H1 (cell line): Measurements from ENCODE around the gene SCAI. TPM values are rescaled to one million over a fixed set of nuclear protein-coding genes. Genes with fewer than 3 reads are reported as not detected.

ENCODE experiments used
- CTCF ChIA-PET: fragments of 300-600 bp; sonication (Branson Sonifier 250); formaldehyde crosslinking; loops from one replicate; lab custom pipeline; 2021; ENCODE audit not compliant: partially characterized antibody; lab: Charles Lee
- POLR2A ChIA-PET: fragments of 300-600 bp; sonication (Branson Sonifier 250); formaldehyde crosslinking; loops from one replicate; lab custom pipeline; 2021; ENCODE audit warnings: inconsistent platforms; ENCODE audit not compliant: partially characterized antibody; lab: Charles Lee
- DNase-seq, 2 experiments: peaks; one replicate each; pipeline versions ENCODE4 v3.0.0 to v3.0.0-alpha.2; 2010 to 2022; ENCODE audit warnings: low spot score in 2 of 2, low read depth in 1 of 2, mixed read lengths in 1 of 2
- FAIRE-seq: peaks from 2 replicates; lab custom pipeline; 2011; peaks lifted over from hg19 to GRCh38; lab: Jason Lieb, UNC
- H2AFZ ChIP-seq: 2 replicates; pipeline ENCODE4 v1.8.1; 2012; ENCODE audit warnings: low read length, inconsistent platforms
- H2AK5ac ChIP-seq: 2 replicates; pipeline ENCODE4 v1.6.1; 2013; ENCODE audit warnings: low read depth, low read length
- H2BK120ac ChIP-seq: replicated peaks from 2 replicates; pipeline ENCODE3; 2013; ENCODE audit warnings: low read depth, low read length, inconsistent platforms
- H2BK12ac ChIP-seq: 2 replicates; pipeline ENCODE4 v1.6.1; 2013; ENCODE audit warnings: low read depth, low read length
- H2BK15ac ChIP-seq: 2 replicates; pipeline ENCODE4 v1.6.1; 2013; ENCODE audit warnings: low read length
- H2BK20ac ChIP-seq: 2 replicates; pipeline ENCODE4 v1.6.1; 2013; ENCODE audit warnings: low read length
- H2BK5ac ChIP-seq: 2 replicates; pipeline ENCODE4 v1.6.1; 2013; ENCODE audit warnings: low read depth, low read length
- H3K14ac ChIP-seq: 2 replicates; pipeline ENCODE4 v1.6.1; 2013; ENCODE audit warnings: inconsistent platforms; ENCODE audit not compliant: insufficient read length
- H3K18ac ChIP-seq: 2 replicates; pipeline ENCODE4 v1.6.1; 2013; ENCODE audit warnings: low read length; ENCODE audit errors: extremely low read depth
- H3K23ac ChIP-seq: 2 replicates; pipeline ENCODE4 v1.6.1; 2013; ENCODE audit warnings: inconsistent platforms; ENCODE audit not compliant: insufficient read length
- H3K23me2 ChIP-seq: 2 replicates; pipeline ENCODE4 v1.6.1; 2013; ENCODE audit warnings: low read depth, low read length
- H3K27ac ChIP-seq: 2 replicates; pipeline ENCODE4 v1.6.1; 2011; ENCODE audit warnings: low read depth, low read length, inconsistent platforms
- H3K27me3 ChIP-seq, 4 experiments: replicated peaks in 1 of 4; 1 replicate in 1 of 4; 2 replicates in 3 of 4; pipeline versions ENCODE4 v1.6.1 to v1.8.1; 2011 to 2013; ENCODE audit warnings: low read length in 3 of 4, mild to moderate bottlenecking in 3 of 4, inconsistent platforms in 2 of 4, mixed read lengths in 2 of 4, moderate library complexity in 1 of 4; ENCODE audit not compliant: control insufficient read depth in 3 of 4, insufficient read depth in 3 of 4; ENCODE audit errors: extremely low read depth in 1 of 4
- H3K36me3 ChIP-seq, 4 experiments: 2 replicates each; pipeline versions ENCODE4 v1.6.1 to v1.8.1; 2011 to 2013; ENCODE audit warnings: mild to moderate bottlenecking in 4 of 4, low read length in 3 of 4, moderate library complexity in 2 of 4, control low read depth in 1 of 4, inconsistent platforms in 1 of 4; ENCODE audit not compliant: insufficient read depth in 4 of 4, control insufficient read depth in 2 of 4
- H3K4ac ChIP-seq: replicated peaks from 2 replicates; pipeline ENCODE3; 2013; ENCODE audit warnings: low read length, low read depth, mixed read lengths, inconsistent platforms; ENCODE audit not compliant: insufficient read length
- H3K4me1 ChIP-seq, 4 experiments: replicated peaks in 1 of 4; 1 replicate in 1 of 4; 2 replicates in 3 of 4; pipeline versions ENCODE4 v1.6.1 to v1.8.1; 2011 to 2013; ENCODE audit warnings: low read length in 3 of 4, inconsistent platforms in 2 of 4, mixed read lengths in 1 of 4; ENCODE audit not compliant: insufficient read depth in 4 of 4, control insufficient read depth in 3 of 4
- H3K4me2 ChIP-seq, 2 experiments: 2 replicates each; pipeline versions ENCODE4 v1.6.1 to v1.8.1; 2011 to 2013; ENCODE audit warnings: low read depth in 2 of 2, low read length in 2 of 2, control low read depth in 1 of 2, inconsistent platforms in 1 of 2, mild to moderate bottlenecking in 1 of 2; ENCODE audit not compliant: insufficient read depth in 1 of 2
- H3K4me3 ChIP-seq, 4 experiments: fragments of 200-600, 300-600 bp in 1 of 4; sonication (generic), shearing (Covaris generic), sonication (Bioruptor Twin) in 1 of 4; 2 replicates each; pipeline versions ENCODE4 v1.5.1 to v1.8.1; 2011 to 2016; ENCODE audit warnings: low read length in 4 of 4, low read depth in 3 of 4, control low read depth in 2 of 4, inconsistent platforms in 2 of 4, mild to moderate bottlenecking in 2 of 4, mixed read lengths in 1 of 4, moderate library complexity in 1 of 4; ENCODE audit not compliant: insufficient read depth in 2 of 4; ENCODE audit errors: extremely low read depth in 1 of 4
- H3K56ac ChIP-seq: replicated peaks from 2 replicates; pipeline ENCODE3; 2013; ENCODE audit warnings: low read depth, mild to moderate bottlenecking, mixed read lengths, low read length, inconsistent platforms; ENCODE audit not compliant: insufficient read length
- H3K79me1 ChIP-seq: 2 replicates; pipeline ENCODE4 v1.6.1; 2013; ENCODE audit warnings: low read depth, low read length, control low read depth
- H3K79me2 ChIP-seq, 2 experiments: 2 replicates each; pipeline versions ENCODE4 v1.6.1 to v1.8.1; 2012 to 2013; ENCODE audit warnings: low read length in 2 of 2, mild to moderate bottlenecking in 2 of 2, inconsistent platforms in 1 of 2; ENCODE audit not compliant: insufficient read depth in 2 of 2, control insufficient read depth in 1 of 2
- H3K9ac ChIP-seq, 4 experiments: replicated peaks in 1 of 4; 1 replicate in 1 of 4; 2 replicates in 3 of 4; pipeline versions ENCODE4 v1.6.1 to v1.8.1; 2011 to 2013; ENCODE audit warnings: low read depth in 3 of 4, low read length in 3 of 4, control low read depth in 2 of 4, mild to moderate bottlenecking in 2 of 4, moderate library complexity in 2 of 4, inconsistent platforms in 1 of 4; ENCODE audit errors: extremely low read depth in 1 of 4
- H3K9me3 ChIP-seq, 2 experiments: 2 replicates each; pipeline versions ENCODE4 v1.6.1 to v1.8.1; 2012 to 2013; ENCODE audit warnings: mild to moderate bottlenecking in 2 of 2, moderate library complexity in 2 of 2, control low read depth in 1 of 2, inconsistent platforms in 1 of 2, low read depth in 1 of 2, low read length in 1 of 2, mixed read lengths in 1 of 2; ENCODE audit not compliant: insufficient read depth in 2 of 2
- H4K20me1 ChIP-seq, 2 experiments: replicated peaks in 1 of 2; 2 replicates each; pipeline versions ENCODE3 to v1.8.1; 2011 to 2013; ENCODE audit warnings: inconsistent platforms in 2 of 2, low read length in 2 of 2, mild to moderate bottlenecking in 1 of 2; ENCODE audit not compliant: insufficient read depth in 2 of 2, control insufficient read depth in 1 of 2
- H4K5ac ChIP-seq: 2 replicates; pipeline ENCODE4 v1.6.1; 2013; ENCODE audit warnings: low read length, low read depth, mixed read lengths, inconsistent platforms; ENCODE audit not compliant: insufficient read length
- H4K8ac ChIP-seq: 2 replicates; pipeline ENCODE4 v1.8.0; 2013; ENCODE audit warnings: mild to moderate bottlenecking, moderate library complexity, low read length, inconsistent platforms; ENCODE audit not compliant: insufficient read depth; ENCODE audit errors: extremely low read depth
- H4K91ac ChIP-seq: replicated peaks from 2 replicates; pipeline ENCODE3; 2013; ENCODE audit warnings: low read length, mixed read lengths, inconsistent platforms; ENCODE audit not compliant: insufficient read length
- CREB1 ChIP-seq: IDR thresholded peaks from 2 replicates; pipeline ENCODE4 v1.6.1; 2012; ENCODE audit warnings: inconsistent platforms
- CTBP2 ChIP-seq: IDR thresholded peaks from 2 replicates; pipeline ENCODE4 v1.7.0; 2011; ENCODE audit warnings: borderline replicate concordance, mild to moderate bottlenecking, moderate library complexity, mixed read lengths, low read length; ENCODE audit not compliant: insufficient read depth, insufficient read length
- GABPA ChIP-seq: IDR thresholded peaks from 2 replicates; pipeline ENCODE4 v1.6.1; 2011; ENCODE audit warnings: mild to moderate bottlenecking, low read length, moderate library complexity, borderline replicate concordance; ENCODE audit not compliant: insufficient read depth
- HDAC6 ChIP-seq: IDR thresholded peaks from one replicate; pipeline ENCODE4 v1.7.1; 2012; ENCODE audit warnings: low read depth, mild to moderate bottlenecking, inconsistent platforms, low read length, moderate library complexity
- JUN ChIP-seq: IDR thresholded peaks from 2 replicates; pipeline ENCODE4 v1.6.1; 2011; ENCODE audit warnings: low read depth, mild to moderate bottlenecking, improper control_type of control experiment, low read length
- NRF1 ChIP-seq: IDR thresholded peaks from 2 replicates; pipeline ENCODE4 v1.6.1; 2011; ENCODE audit warnings: mild to moderate bottlenecking, low read depth, low read length, improper control_type of control experiment
- RXRA ChIP-seq: IDR thresholded peaks from 2 replicates; pipeline ENCODE4 v1.6.1; 2011; ENCODE audit warnings: low read depth, mild to moderate bottlenecking, low read length, moderate library complexity; ENCODE audit not compliant: insufficient read depth
- SP1 ChIP-seq: IDR thresholded peaks from 2 replicates; pipeline ENCODE4 v1.6.1; 2011; ENCODE audit warnings: low read depth, low read length
- TAF7 ChIP-seq: optimal IDR thresholded peaks from 2 replicates; pipeline ENCODE3; 2011; ENCODE audit warnings: low read depth, mild to moderate bottlenecking, inconsistent platforms, low read length, moderate library complexity, borderline replicate concordance
- TBP ChIP-seq: IDR thresholded peaks from 2 replicates; pipeline ENCODE4 v1.6.1; 2011; ENCODE audit warnings: low read depth, low read length, improper control_type of control experiment
- whole genome bisulfite sequencing, 2 experiments: shearing (Covaris generic) in 1 of 2; methylation state at CpG; one replicate each; pipeline versions ENCODE4 v1.1.6 to v1.1.7; 2013 to 2015; ENCODE audit warnings: low lambda C conversion rate in 2 of 2, mixed read lengths in 2 of 2, inconsistent platforms in 1 of 2, low coverage in 1 of 2, missing lambda C conversion rate in 1 of 2; ENCODE audit not compliant: insufficient replicate concordance in 2 of 2, insufficient coverage in 1 of 2, insufficient read length in 1 of 2; ENCODE audit errors: extremely low coverage in 1 of 2, missing lambda C conversion rate in 1 of 2; 5-methylcytosine and 5-hydroxymethylcytosine counted together
- polyA plus RNA-seq, 7 experiments: library from polyadenylated mRNA; depleted of rRNA in 3 of 7; stranded (reverse) in 5 of 7; unstranded in 2 of 7; fragments of >200 nt in 5 of 7; fragments of 200-250 nt in 2 of 7; gene quantifications; 1 replicate in 5 of 7; 2 replicates in 1 of 7; 4 replicates in 1 of 7; pipeline versions ENCODE4 v1.2.1 to v1.2.3, GENCODE V29; 2011 to 2013; ENCODE audit warnings: missing spikeins in 2 of 7, mixed read lengths in 2 of 7
- total RNA-seq: library from RNA; stranded (reverse); fragmentation: NEBNext Ultra II Directional; extraction: Animal tissue kit (Norgen Biotek cat#: 25700); gene quantifications from 2 replicates; pipeline ENCODE4 v1.2.1, GENCODE V29; 2021

SCAI gene
- total and polyA plus RNA-seq, 2 of the 8 experiments (the other 6 are each of a cell fraction or from before 2014, with no cell fraction given): 6.4 to 19.8 TPM

GRCh38 chr9:125079931-125080330 is 63.4 kb downstream of the SCAI start:
- H2BK12ac ChIP-seq: no peak overlapping the region
- POLR2A ChIA-PET: no interaction called here
- no peak overlapping the region for H3K23ac ChIP-seq
- no peaks in the 10 kb centered on the region for H3K79me1 ChIP-seq
- no peak overlapping the region for H3K9ac ChIP-seq
- no peak overlapping the region for H3K4me3 ChIP-seq
- peaks cover 0 to 2% of the 10 kb centered on the region in 2 experiments; a peak in 2 of 4 replicates for H3K79me2 ChIP-seq
- CTCF ChIA-PET: no interaction called here
- H2BK120ac ChIP-seq: no peak overlapping the region
- no peak overlapping the region for H4K91ac ChIP-seq
- H3K56ac ChIP-seq: no peak overlapping the region
- H4K20me1 ChIP-seq: no peaks in the 10 kb centered on the region
- H4K5ac ChIP-seq: no peak overlapping the region
- 69% methylated on average over 2 of the region's 2 CpGs; no CpG with 5 or more reads in 1 of the 2 experiments for WGBS, 2 experiments
- no peak overlapping the region for H3K4ac ChIP-seq
- no peaks in the 10 kb centered on the region for H3K23me2 ChIP-seq
- H2BK20ac ChIP-seq: no peak overlapping the region
- no peaks in the 10 kb centered on the region for H3K4me1 ChIP-seq
- H3K36me3 ChIP-seq: peaks cover 0 to 8% (median 1%) of the 10 kb centered on the region in 4 experiments; a peak in 2 of 8 replicates
- no peak overlapping the region for H2AK5ac ChIP-seq
- FAIRE-seq: no peak
- no peak overlapping the region for H3K27ac ChIP-seq
- no peak overlapping the region for H2BK5ac ChIP-seq
- H3K9me3 ChIP-seq: peaks cover 12 to 18% of the 10 kb centered on the region in 2 experiments; a peak in 3 of 4 replicates
- H3K14ac ChIP-seq: no peak overlapping the region
- no peak overlapping the region for H2AFZ ChIP-seq
- H3K18ac ChIP-seq: no peak overlapping the region
- TF ChIP-seq TAF7: no peak
- no peak for TF ChIP-seq CTBP2
- no peak for TF ChIP-seq JUN
- TF ChIP-seq GABPA: no peak
- no peak for TF ChIP-seq TBP
- TF ChIP-seq HDAC6: no peak
- no peak for TF ChIP-seq NRF1
- no peak for TF ChIP-seq RXRA
- no peak for TF ChIP-seq SP1
- TF ChIP-seq CREB1: no peak
- DNase-seq: no peak
- H3K4me2 ChIP-seq: no peak overlapping the region
- no peak overlapping the region for H4K8ac ChIP-seq
- no peaks in the 10 kb centered on the region for H3K27me3 ChIP-seq
- no peak overlapping the region for H2BK15ac ChIP-seq
